Nasal cavity respiratory epithelium epithelial cell of viscerocranial mucosa (primary cell): ENCODE results near the gene APEH. TPM values are rescaled to one million over a fixed set of nuclear protein-coding genes. Genes with fewer than 3 reads are reported as not detected.

ENCODE experiments used
- total RNA-seq: library from RNA; depleted of rRNA; stranded (reverse); fragments of >200 nt; gene quantifications from 2 replicates; pipeline ENCODE4 v1.2.3, GENCODE V29; 2014

APEH gene
- total RNA-seq: 132 and 165 TPM in 2 replicates

GRCh38 chr3:49673715-49674496 lies at the start of gene APEH:
APEH (plus strand) TSS chr3:49674351; CDS start chr3:49674402, 51 bp downstream.

GRCh38 chr3:49689046-49689907 lies 15.1 kb downstream of the APEH start, which contains the start of the genes MST1 and RNF123:
MST1 (minus strand) TSS chr3:49689474; CDS start chr3:49688691, 783 bp downstream.
RNF123 (plus strand) TSS chr3:49689557; CDS start chr3:49691166, 1,609 bp downstream.

GRCh38 chr3:49719214-49719884 lies 45.2 kb downstream of the APEH start, which contains the start of gene AMIGO3:
AMIGO3 (minus strand) TSS chr3:49719684; CDS start chr3:49719465, 219 bp downstream.

GRCh38 chr3:49723628-49724551 lies 49.7 kb downstream of the APEH start, which contains the start of gene GMPPB:
GMPPB (minus strand) TSS chr3:49723951; CDS start chr3:49723726, 225 bp downstream.

Other genes with a start within 250 kb of the APEH start
- gene NICN1, start 245.0 kb upstream of the APEH start, total RNA-seq: 1.7 and 5.9 TPM in 2 replicates
- 32.8 and 71.6 TPM in 2 replicates for gene DAG1, start 204.1 kb upstream of the APEH start, total RNA-seq
- gene BSN, start 119.9 kb upstream of the APEH start, total RNA-seq: under 0.01 and 0.07 TPM in 2 replicates
- 5.0 and 5.5 TPM in 2 replicates for gene MST1, start 15.1 kb downstream of the APEH start, total RNA-seq
- 22.9 and 32.0 TPM in 2 replicates for gene RNF123, start 15.2 kb downstream of the APEH start, total RNA-seq
- not detected in 2 replicates for gene AMIGO3, start 45.3 kb downstream of the APEH start, total RNA-seq
- gene GMPPB, start 49.6 kb downstream of the APEH start, total RNA-seq: 22.2 and 49.9 TPM in 2 replicates
- gene IP6K1, start 112.2 kb downstream of the APEH start, total RNA-seq: 27.3 and 45.8 TPM in 2 replicates
- gene CDHR4, start 125.5 kb downstream of the APEH start, total RNA-seq: not detected in 2 replicates
- gene INKA1, start 128.9 kb downstream of the APEH start, total RNA-seq: 8.8 and 15.7 TPM in 2 replicates
- 0.34 and 15.9 TPM in 2 replicates for gene UBA7, start 139.6 kb downstream of the APEH start, total RNA-seq
- gene TRAIP, start 182.2 kb downstream of the APEH start, total RNA-seq: 0.68 and 1.1 TPM in 2 replicates
- not detected in 2 replicates for gene CAMKV, start 195.6 kb downstream of the APEH start, total RNA-seq
- 21.9 and 24.4 TPM in 2 replicates for gene MST1R, start 229.5 kb downstream of the APEH start, total RNA-seq